GM18867 (cell line): ENCODE data around the gene CCDC185.
"Not testable (repeated sequence)": the region's sequence is repeated elsewhere in the genome, so short reads cannot be mapped to it uniquely, and the experiment has no call there.

Source experiments
- ATAC-seq: cut with Tn5 transposase; IDR thresholded peaks from one replicate; pipeline ENCODE4 v1.9.1; 2021; ENCODE audit warnings: mild to moderate bottlenecking, moderate library complexity; ENCODE audit not compliant: unreplicated experiment

CCDC185 gene

GRCh38 chr1:223394242-223394641 lies 1.0 kb downstream of the CCDC185 start:
- no peak for ATAC-seq

GRCh38 chr1:223394706-223395105 lies 1.5 kb downstream of the CCDC185 start:
- no peak for ATAC-seq

GRCh38 chr1:223399393-223399792 lies 6.2 kb downstream of the CCDC185 start:
- ATAC-seq, result not testable (repeated sequence)

- no peak for ATAC-seq
These were observed 8.9 kb downstream of the CCDC185 start for GRCh38 chr1:223401873-223402789.

- no peak for ATAC-seq
These were observed 9.6 kb downstream of the CCDC185 start for GRCh38 chr1:223402790-223403142.

GRCh38 chr1:223403184-223403815 lies 10.1 kb downstream of the CCDC185 start:
- ATAC-seq, result no peak

- ATAC-seq, result no peak
These were observed 12.3 kb downstream of the CCDC185 start for GRCh38 chr1:223405507-223405906.

GRCh38 chr1:223410036-223410435 lies 16.8 kb downstream of the CCDC185 start:
- ATAC-seq, result no peak

- ATAC-seq, result no peak
These were observed 18.1 kb downstream of the CCDC185 start for GRCh38 chr1:223411309-223411708.

- ATAC-seq, result no peak
These were observed 18.5 kb downstream of the CCDC185 start for GRCh38 chr1:223411710-223412109.

- no peak for ATAC-seq
These were observed 20.0 kb downstream of the CCDC185 start for GRCh38 chr1:223413216-223413615.

GRCh38 chr1:223417444-223417843 lies 24.2 kb downstream of the CCDC185 start:
- no peak for ATAC-seq

- ATAC-seq, result no peak
These were observed 24.9 kb downstream of the CCDC185 start for GRCh38 chr1:223417903-223418663.

GRCh38 chr1:223419115-223419514 lies 25.9 kb downstream of the CCDC185 start:
- no peak for ATAC-seq

- no peak for ATAC-seq
These were observed 26.3 kb downstream of the CCDC185 start for GRCh38 chr1:223419561-223419960.

- no peak for ATAC-seq
These were observed 27.8 kb downstream of the CCDC185 start for GRCh38 chr1:223421025-223421424.

- no peak for ATAC-seq
These were observed 28.5 kb downstream of the CCDC185 start for GRCh38 chr1:223421676-223422075.

- no peak for ATAC-seq
These were observed 29.7 kb downstream of the CCDC185 start for GRCh38 chr1:223422911-223423310.

GRCh38 chr1:223423641-223424233 lies 30.5 kb downstream of the CCDC185 start:
- ATAC-seq, result no peak

GRCh38 chr1:223425550-223425949 lies 32.3 kb downstream of the CCDC185 start:
- ATAC-seq, result no peak

GRCh38 chr1:223426936-223427335 lies 33.7 kb downstream of the CCDC185 start:
- no peak for ATAC-seq
